ENCODE data around the gene KCTD19.

KCTD19 gene

DNA sequence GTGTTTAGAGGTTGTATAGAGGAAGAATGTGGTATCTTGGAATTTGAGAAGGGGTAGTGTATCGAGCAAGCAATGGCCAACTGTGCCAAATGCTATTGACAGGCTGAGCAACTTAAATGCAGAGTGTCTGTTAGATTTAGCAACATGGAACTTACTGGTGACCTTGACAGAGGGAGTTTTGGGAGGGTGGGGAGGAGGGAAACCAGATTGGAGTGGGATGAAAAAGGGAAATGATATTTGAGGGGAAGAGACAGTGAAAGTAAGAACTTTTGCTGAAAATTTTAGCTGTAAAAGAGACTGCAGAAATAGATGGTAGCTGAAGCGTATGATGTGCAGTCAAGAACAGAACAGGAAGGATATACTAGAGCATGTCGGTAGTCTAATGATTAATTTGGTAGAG lies 1.2 kb upstream of the KCTD19 start:
- no peak for DNase-seq (ENCODE audit: extremely low read depth in 1 of 2, low read depth in 1 of 2)

DNA sequence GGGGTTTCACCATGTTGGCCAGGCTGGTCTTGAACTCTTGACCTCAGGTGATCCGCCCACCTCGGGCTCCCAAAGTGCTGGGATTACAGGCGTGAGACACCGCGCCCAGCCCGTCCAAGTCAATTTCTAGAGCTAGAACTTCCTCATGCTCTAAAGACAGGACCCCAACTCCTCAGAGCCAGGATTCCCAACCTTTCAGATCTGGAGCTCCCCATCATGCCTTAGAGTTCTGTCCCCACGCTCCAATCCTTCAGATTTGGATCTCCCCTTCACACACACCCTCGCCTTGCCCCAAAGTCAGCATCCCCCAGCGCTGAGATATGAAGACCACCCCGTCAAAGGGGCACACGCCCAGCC lies 448 bp downstream of the KCTD19 start:
- no peak for DNase-seq (ENCODE audit: extremely low read depth in 1 of 2, low read depth in 1 of 2)

GRCh38 chr16:67317853-67318252 lies 8.7 kb downstream of the KCTD19 start:
- DNase-seq (ENCODE audit: extremely low read depth in 1 of 2, low read depth in 1 of 2) = no peak

DNA sequence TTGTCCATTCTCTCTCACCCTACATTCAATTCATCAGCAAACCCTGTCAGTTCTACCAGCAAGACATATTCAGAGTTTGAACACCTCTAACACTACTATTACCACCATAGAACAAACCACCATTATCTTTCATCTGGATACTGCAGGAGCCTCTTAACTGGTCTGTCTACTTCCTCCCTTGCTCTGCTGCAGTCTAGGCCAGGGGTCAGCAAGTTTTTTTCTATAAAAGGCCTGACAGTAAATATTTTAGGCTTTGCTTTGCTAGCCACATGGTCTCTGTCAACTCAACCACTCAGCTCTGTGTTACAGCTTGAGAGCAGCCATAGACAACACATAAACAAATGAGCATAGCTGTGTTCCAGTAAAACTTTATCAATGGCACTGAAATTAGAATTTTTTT lies 13.8 kb downstream of the KCTD19 start:
- DNase-seq (ENCODE audit: extremely low read depth in 1 of 2, low read depth in 1 of 2) = no peak

- peak; percentile 61 to 90 for DNase-seq (ENCODE audit: extremely low read depth in 1 of 2, low read depth in 1 of 2)
These were observed 14.7 kb downstream of the KCTD19 start for GRCh38 chr16:67311607-67312488.

DNA sequence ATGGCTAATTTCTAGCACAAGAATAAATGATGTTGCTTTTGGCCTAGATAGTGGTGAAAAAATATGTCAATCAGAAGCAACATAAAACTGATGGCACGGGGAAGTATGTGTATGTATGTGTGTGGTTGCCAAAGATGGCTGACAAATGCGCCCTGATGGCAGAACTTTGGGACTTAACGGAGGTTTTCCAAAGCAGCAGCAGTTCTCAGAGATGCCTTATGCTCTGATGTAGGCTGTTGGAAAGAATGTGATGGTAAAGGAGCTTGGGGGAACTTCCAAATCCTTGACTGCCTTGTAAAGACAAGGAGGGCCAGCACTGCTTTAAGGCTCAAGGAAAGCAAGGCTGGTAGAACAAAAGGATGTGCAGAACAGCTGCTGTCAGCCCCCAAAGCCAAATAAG lies 16.0 kb downstream of the KCTD19 start:
- no peak for DNase-seq (ENCODE audit: extremely low read depth in 1 of 2, low read depth in 1 of 2)

- no peak for DNase-seq (ENCODE audit: extremely low read depth in 1 of 2, low read depth in 1 of 2)
These were observed 21.1 kb downstream of the KCTD19 start for GRCh38 chr16:67305216-67306071.

DNA sequence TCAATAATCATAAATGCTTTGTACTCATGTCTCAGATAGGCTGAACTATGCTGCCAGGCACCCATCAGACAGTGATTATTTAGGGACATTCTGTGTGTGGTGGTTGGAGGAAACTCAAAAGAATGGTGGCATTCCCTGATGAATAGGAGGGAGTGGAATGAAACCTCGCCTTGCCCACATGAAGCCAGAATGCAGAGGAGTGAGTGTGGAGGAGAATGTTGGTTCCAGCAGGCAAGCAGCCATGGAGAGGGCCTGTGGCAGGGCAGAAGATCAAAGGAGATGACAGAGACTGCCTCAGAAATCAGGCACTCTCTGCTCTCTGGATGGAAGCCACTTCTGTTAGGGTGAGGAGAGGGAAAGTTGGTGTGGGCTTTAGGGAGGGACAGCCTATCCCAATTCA lies 22.5 kb downstream of the KCTD19 start:
- DNase-seq (ENCODE audit: extremely low read depth in 1 of 2, low read depth in 1 of 2) = no peak

GRCh38 chr16:67302970-67303369 lies 23.6 kb downstream of the KCTD19 start:
- no peak for DNase-seq (ENCODE audit: extremely low read depth in 1 of 2, low read depth in 1 of 2)

GRCh38 chr16:67302076-67302475 lies 24.5 kb downstream of the KCTD19 start:
- no peak for DNase-seq (ENCODE audit: extremely low read depth in 1 of 2, low read depth in 1 of 2)

GRCh38 chr16:67301080-67301782 lies 25.3 kb downstream of the KCTD19 start:
- DNase-seq (ENCODE audit: extremely low read depth in 1 of 2, low read depth in 1 of 2) = no peak

DNA sequence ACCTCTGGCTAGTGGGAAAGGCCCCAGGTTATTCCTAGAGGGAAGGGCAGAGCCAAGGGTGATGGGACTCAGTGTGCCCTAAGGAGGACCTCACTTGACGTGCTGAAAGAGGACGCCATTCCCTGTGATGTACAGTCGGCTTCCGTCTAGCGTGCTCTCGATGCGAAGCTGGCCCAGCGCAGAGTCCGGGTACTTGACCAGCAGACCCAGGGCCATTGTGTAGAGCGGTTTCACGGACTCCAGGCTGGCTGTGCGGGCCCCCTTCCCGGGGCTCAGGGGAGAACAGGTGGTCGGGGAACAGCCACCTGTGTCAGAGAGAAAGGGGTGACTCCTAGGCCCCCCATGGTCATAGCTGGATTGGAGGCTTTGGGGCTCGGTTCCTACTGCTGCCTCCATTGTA lies 27.3 kb downstream of the KCTD19 start:
- DNase-seq (ENCODE audit: extremely low read depth in 1 of 2, low read depth in 1 of 2) = no peak

DNA sequence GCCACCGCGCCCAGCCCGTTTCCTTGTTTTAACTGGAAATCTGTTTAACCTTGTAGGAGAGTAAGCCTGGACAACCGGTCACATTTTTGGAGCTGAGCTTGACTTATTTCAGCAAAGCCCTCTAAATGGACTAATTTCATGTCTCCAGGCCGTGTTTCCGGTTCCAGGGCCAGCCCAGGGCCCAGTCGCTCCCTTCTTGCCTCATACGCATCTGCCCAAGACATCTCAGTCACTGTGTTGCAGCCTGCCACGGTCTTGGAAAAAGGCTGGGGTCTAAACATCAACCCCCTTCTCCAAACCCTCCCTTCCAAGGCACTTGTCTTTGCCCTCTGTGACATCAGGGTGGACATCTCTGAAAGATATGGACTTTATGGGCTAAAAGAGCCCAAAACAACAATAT lies 28.3 kb downstream of the KCTD19 start:
- no peak for DNase-seq (ENCODE audit: extremely low read depth in 1 of 2, low read depth in 1 of 2)

GRCh38 chr16:67296420-67296819 lies 30.1 kb downstream of the KCTD19 start:
- DNase-seq (ENCODE audit: extremely low read depth in 1 of 2, low read depth in 1 of 2) = no peak

DNA sequence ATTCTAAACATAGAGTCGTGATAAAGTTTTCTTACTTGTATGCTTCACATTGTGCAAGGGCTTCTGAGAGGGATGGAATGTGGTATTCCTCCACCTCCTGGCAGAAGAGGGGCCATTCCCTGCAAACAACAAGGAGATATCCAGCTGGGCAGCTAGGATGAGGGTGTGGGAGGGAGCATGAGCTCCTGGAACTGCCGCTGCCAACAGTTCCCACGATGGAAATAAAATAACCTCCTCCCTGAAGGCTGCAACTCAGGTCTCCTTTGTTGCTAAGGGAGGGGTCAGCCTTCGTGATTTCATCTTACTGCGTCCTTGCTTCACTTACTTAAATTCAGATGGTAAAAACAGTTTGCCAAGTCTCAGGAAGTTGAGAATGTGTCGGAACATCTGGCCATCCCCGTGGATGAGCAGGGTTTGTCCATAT lies 31.6 kb downstream of the KCTD19 start:
- DNase-seq (ENCODE audit: extremely low read depth in 1 of 2, low read depth in 1 of 2) = no peak

DNA sequence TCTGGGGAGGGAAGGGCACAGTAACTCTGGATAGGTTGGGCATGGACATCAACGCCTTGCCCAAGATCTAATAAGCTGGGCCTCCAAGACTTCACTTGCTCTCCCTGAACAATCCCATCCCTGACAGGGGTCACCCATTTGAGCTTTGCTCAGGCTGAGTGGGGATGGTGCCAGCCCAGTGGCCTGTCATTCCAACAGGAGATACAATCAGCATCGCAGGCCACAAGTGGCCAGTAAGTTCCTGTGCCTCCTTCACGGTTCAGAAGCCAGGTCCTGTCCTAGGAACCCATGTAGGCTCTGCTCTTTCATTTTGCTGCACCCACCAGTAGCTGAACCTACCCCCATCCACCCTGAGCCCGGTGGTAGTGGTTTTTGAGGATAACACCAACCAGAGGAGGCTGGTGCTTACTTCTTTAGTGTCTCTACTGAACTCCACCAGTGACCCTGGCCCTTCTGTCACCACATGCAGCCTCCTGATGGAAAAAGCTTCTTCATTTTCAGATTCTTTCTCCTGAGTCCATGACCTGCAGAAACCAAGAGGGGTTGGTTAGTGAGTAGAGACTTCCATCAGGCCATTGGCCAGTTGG lies 32.3 kb downstream of the KCTD19 start:
- no peak for DNase-seq (ENCODE audit: extremely low read depth in 1 of 2, low read depth in 1 of 2)

GRCh38 chr16:67291461-67291860 lies 35.1 kb downstream of the KCTD19 start:
- DNase-seq (ENCODE audit: extremely low read depth in 1 of 2, low read depth in 1 of 2) = no peak

- no peak for DNase-seq (ENCODE audit: extremely low read depth in 1 of 2, low read depth in 1 of 2)
These were observed 38.6 kb downstream of the KCTD19 start for GRCh38 chr16:67287960-67288359.

DNA sequence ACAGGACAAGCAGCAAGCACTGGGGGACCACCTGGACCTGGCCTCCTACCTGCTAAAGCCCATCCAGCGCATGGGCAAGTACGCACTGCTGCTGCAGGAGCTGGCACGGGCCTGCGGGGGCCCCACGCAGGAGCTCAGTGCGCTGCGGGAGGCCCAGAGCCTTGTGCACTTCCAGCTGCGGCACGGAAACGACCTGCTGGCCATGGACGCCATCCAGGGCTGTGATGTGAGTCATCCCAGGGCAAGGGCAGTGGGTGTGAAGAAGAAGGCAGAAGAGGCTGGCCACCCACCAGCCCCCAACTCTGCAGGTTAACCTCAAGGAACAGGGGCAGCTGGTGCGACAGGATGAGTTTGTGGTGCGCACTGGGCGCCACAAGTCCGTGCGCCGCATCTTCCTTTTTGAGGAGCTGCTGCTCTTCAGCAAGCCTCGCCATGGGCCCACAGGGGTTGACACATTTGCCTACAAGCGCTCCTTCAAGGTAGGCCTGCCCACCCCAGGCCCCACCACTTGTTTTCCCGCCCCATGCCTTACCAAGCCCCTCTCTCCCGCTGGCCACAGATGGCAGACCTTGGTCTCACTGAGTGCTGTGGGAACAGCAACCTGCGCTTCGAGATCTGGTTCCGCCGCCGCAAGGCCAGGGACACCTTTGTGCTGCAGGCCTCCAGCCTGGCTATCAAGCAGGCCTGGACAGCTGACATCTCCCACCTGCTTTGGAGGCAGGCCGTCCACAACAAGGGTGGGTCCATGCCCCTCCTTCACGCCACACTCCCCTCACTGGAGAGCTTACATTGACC lies 39.9 kb downstream of the KCTD19 start:
- DNase-seq (ENCODE audit: extremely low read depth in 1 of 2, low read depth in 1 of 2) = no peak
